ENCODE data around the gene TPBGL. TPM values are rescaled to one million over a fixed set of nuclear protein-coding genes. Genes with fewer than 3 reads are reported as not detected.
"Not testable (repeated sequence)": the region's sequence is repeated elsewhere in the genome, so short reads cannot be mapped to it uniquely, and the experiment has no call there.

TPBGL gene
- polyA plus RNA-seq, 1 donor: 0.19 TPM

DNA sequence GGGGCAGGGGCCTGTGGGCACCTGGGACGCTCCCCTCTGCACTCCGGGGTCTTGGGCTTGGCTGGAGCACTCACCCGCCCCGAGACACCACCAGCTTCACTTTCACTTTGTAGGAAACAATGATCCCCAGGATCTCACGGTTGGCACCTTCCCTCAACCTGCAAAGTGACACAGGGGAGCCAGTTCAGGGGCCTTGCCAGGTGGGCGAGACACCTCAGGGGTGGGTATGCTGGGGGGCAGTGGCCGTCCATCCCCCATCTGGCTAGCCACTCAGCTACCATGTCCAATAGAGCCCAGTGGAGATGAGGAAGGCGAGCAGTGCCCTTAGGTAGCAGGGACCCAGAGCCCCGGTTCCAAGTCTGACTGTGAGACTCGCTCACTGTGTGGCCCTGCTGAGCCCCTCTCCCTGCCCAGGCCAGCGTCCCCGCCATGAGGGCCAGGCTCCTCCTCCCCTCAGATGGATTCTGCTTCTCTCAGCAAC lies 32.3 kb downstream of the TPBGL start:
- no peak for DNase-seq (ENCODE audit: low read depth)

DNA sequence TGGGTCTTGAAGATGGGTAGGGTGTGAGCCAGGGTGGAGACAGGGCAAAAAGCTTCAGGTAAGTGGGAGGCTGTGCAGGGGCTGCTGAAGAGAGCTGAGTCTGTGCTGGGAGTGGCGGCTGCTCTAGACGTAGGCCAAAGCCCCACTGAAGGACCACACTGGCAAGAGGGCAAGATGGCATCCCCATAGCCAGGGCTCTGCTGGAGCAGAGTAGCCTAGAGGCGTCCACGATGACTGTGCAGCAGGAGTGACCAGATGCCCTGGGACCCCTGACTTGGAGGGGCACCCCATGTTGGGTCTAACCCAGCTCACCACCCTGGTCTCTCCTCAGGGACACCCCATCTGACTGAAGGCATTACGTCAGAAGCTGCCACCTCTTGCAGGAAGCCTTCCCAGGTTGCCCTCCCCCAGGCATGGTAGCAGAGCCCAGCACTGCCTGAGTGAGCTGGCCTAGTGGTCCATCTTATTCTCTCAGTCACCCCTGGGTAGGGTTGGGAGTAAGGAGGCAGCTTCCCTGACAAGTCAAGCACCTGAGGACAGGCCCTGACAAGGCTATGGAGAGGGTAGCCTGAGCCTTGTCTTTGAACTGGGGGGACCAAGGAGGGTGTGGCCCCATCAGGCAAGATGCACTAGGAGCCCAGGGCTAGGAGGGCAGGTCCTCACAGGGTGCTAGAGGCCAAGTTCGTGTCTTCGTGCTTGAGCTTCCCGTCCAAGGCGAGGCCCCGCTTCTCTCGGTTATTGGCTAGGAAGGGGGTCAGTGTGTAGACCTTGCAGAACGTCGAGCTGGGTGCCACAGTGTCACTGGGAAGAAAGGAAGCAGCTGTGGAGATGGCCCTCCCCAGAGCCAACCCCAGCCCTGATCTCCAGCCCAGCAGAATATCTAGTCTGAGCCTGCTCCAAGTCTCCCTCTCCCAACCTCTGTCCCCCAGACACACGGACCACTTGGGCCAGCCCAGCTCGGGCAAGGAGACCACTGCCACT lies 33.1 kb downstream of the TPBGL start:
- DNase-seq (ENCODE audit: low read depth): no peak

DNA sequence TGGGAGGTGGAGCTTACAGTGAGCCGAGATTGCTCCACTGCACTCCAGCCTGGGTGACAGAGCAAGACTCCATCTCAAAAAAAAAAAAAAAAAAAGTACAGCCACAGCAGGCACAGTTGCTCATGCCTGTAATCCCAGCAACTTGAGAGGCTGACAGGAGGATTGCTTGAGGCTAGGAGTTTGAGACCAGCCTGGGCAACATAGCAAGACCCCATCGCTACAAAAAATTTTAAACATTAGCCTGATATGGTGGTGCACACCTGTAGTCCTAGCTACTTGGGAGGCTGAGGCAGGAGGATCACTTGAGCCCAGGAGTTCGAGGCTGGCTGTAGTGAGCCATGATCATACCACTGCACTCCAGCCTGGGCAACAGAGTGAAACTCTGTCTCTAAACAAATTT lies 34.1 kb downstream of the TPBGL start:
- DNase-seq (ENCODE audit: low read depth): not testable (repeated sequence)

DNA sequence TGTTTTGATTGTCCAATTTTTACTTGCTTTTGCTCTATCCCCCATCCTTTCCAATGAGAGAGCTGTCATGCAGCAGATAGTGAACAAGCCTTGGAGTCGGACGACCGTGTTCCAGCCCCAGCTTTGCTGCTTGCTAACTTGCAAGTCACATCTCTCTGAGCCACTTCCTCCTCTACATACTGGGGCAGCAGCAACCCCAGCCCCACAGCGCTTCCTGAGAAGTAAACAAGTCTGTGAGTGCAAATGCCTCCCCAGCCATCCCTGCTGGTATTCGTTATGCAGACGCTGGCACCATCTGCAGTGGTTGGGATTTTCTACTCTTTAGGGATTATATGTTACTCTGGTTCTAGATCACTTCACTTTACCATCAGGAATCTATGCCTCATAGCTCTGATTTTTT lies 35.0 kb downstream of the TPBGL start:
- peak; percentile 14 for DNase-seq (ENCODE audit: low read depth)

DNA sequence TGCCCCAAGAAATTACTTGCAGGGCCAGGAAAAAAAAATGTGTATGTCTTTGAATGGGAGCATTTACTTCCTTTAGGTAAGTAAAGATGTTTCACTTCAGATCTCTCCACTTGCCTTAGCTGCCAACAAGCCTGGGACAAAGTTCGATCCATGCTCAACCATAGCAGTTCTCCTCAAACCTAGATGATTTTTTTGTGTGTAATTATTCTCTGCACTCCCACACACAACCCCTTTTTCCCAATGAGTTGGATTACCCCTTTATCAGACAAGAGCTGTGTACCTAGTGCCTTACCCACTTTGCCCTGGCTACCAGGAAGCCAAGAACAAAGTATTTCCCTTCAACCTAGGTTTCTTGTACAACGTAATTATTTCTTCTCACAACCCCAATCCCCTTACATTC lies 35.6 kb downstream of the TPBGL start:
- DNase-seq (ENCODE audit: low read depth): no peak

DNA sequence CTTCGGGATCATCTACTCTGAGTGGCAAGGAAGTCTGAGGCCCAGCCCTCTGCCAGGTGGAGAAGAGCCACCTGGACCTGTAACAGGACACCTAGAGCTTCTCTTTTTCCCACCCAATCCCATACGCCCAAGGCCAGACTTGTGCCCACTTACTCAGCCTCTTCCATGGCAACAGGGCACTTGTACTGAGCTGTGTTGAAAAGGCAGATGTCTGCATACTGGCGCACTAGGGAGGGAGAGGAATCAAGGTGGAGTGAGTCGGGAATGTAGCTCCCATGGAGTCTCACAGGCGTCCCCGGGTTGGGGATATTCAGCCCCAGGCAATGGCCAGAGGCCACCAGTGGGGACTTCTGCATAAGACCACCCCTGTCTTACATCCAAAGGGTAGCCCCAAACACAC lies 36.1 kb downstream of the TPBGL start:
- DNase-seq (ENCODE audit: low read depth): no peak

DNA sequence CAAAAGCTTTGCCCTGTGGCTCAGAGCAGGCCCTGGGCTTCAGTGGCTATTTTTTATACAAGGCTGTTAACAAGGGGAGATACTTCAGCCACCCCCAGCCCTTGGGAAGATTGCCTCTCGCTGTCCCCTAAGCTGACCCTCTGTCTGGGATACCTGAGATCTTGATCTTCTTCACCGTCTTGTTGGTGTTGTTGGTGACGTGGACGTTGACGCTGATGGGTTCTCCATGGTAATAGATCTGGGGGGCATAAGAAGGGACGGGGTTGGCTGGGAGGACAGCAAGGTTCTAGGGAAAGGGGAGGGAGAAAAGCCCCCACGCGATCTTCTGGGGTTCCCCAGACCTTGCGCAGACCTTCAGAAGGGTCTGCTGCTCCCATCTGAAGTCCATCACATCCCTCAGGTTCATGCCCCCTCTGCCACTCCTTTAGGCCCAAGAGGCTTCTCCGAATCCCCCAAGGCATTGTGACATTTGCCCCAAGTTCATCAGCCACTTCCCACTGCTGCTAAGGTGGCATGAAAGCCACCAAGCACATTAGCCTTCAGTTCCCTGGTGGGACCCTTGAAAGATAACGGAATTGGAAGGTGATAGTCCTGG lies 36.7 kb downstream of the TPBGL start:
- DNase-seq (ENCODE audit: low read depth): no peak

DNA sequence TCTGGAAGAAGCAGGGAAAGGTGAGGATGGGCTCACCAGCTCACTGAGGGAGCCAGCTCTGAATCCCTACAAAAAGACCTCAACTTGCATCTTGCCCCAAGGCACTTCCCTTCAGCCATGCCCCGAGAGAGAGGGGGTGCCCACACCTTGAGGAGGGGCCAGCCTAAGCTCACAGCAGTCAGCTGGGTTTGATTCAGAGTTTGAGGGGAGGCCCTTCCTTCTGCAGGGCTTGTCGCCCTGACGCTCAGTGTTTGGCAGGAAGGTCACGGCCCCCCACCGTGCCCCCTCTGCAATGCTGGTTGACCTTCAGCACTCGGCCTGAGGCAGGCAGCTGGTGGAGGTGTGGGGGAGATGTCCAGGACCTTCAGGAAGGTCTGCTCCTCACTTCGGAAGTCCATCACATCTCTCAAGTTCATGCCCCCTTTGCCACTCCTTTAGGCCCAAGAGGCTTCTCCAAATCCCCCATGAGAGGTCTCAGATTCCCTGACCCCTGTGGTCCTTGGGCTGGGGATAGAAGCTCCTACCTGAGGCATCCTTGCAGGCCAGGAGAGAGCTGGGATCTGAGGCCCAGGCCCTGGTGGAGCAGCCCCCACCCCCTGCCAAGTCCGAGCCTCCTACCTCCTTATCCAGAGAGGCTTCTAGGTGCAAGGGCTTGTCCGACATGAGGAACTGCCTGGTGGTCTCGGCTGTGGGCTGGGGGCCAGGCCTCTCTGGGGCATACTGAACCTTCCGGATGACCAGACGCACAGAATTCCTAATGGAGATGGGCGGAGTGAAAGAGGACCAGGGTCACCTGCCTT lies 37.6 kb downstream of the TPBGL start:
- no peak for DNase-seq (ENCODE audit: low read depth)

DNA sequence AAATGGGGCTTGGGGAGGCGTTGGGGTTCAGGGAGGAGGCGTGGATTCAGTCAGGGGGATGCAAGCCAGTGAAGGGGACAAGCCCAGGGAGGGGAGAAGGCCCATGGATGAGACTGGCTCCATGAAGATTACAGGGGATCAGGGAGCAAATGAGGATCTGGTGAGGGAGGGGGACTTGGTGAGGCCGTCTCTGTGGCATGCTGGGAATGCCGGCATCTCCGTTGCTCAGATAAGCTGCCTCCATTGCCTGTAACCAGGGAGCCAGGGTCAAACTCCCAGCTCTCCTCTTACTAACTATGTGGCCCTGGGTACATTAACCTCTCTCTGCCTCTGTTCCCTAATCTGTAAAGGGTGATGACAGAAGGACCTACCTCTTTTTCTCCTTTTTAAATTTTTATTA lies 38.7 kb downstream of the TPBGL start:
- DNase-seq (ENCODE audit: low read depth): no peak

DNA sequence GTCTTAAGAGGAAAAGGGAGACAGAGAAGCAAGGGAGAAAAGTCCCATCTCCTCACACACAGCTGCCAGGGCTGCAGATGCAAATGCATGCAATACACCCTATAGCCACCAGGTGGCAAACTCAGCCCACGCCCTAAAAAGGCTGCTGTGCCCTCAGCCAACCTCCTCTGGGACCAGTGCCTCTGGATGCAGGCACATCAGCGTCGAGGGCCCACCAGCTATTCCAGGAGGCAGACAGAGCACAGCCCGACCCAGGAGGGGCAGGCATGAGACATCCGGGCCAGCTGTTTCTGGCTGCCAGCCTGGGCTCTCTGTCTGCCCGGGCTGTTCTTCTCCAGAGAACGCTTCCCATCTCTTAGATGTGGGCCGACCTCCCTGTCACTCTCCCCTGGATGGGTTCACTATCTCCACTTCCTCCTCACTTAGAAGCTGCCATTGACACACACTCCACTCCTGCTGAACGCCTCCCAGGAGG lies 39.7 kb downstream of the TPBGL start:
- peak; percentile 39 for DNase-seq (ENCODE audit: low read depth)

DNA sequence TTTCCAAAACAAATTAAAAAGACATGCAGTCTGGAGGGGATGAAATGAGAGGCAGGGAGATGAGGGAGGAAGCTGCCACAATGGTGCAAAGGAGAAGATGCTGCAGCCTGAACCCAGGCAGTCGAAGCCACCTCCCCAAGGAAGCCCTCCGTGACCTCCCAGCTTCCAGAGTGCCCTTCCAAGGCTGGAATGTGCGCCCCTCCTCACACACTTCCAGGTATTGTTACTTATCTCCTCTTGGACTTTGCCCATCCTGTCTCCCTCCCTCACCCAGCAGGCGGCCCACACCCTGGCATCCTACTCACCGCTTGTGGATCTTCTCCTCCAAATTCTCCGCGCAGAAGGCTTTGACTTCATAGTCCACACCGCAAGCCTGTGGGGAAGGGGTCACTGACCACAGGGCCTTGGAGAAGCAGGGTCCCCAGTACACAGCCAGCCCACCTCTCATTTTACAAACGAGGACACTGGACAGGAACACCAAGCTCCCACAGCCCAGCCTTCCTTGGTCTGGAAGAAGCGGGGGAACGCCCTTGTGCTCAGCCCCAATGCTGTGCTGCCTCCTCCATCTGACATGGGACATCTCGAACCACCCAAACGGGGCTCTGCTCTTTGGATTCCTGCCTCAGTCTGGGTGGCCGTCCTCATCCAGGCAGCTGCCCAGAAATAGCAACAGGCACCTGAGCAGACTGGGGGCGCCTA lies 40.3 kb downstream of the TPBGL start:
- no peak for DNase-seq (ENCODE audit: low read depth)

DNA sequence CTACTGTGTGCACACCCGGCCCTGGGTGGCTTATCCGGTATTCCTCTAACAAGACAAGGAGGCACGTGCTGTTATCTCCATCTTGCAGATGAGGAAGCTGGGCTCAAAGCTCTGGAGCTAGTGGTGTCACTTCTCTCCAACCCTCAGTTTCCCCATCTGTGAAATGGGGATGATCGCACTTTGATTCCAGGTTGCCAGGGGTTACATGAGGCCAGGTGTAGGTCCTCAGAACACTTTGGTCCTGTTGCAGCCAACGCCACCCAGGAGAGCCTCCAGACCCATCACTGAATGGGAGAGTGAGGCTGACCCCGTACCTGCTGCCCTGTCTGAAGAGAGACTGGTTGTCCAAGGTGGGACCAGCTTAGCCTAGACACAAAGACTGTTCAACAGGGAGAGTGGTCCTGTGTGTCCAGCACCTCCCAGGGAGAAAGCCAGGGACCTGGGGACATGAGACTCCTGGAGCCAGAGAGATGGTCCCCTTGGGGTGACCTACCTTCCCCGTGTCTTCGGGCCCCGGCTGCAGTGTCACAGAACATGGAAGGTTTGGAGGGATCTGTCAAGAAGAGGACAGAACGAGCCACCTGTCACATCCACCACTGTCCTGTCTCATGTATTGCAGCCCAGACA lies 41.0 kb downstream of the TPBGL start:
- DNase-seq (ENCODE audit: low read depth): no peak

DNA sequence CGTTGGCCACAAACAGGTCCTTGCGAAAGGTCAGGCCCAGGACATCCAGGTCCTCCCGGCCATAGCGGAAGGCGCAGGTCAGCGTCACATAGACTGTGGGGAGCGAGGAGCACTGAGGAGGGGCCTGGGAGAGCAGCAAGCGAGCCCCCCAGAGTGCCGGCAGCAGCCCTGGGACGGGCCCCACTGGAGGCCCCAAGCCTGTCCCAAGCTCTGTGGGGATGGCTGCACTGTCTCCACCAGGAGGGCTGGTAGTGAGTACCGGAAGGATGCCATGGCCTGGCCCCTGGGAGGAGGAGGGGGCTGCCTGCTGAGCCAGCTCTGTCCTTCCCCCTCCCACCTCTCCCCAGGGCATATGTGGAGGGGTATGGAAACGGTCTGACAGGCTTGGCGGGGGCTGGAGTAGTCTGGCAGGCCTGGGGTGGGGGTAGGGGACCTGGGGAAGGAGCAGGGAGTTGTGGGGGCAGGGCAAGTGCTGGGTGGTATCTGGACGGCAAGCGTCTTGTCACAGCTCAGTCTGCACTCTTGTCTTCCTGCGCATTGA lies 42.9 kb downstream of the TPBGL start:
- no peak for DNase-seq (ENCODE audit: low read depth)

DNA sequence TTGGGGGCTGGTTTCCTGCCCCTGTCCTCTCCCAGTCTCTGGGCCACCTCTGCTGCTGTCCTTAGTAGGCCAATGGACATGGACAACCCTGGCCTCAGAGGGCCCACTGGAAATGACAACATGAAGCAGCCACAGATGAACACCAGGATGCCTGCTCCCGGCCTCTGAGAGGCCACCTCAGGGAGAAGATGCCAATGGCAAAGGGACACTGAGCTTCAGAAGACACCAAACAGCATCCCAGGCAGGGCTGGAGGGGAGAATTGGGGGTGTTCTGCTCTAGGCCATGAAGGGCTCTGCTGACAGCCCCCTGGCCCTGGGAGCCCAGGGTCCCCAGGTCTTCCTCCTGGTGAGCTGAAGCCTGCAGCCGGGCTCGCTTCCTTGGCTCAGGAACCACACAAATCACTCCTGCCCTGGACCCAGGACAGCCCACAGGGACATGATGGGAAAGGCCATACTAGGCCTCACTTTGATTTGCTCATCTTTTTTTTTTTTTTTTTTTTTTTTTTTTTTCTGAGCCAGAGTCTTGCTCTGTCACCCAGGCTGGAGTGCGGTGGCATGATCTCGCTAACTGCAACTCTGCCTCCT lies 45.3 kb downstream of the TPBGL start:
- no peak for DNase-seq (ENCODE audit: low read depth)

DNA sequence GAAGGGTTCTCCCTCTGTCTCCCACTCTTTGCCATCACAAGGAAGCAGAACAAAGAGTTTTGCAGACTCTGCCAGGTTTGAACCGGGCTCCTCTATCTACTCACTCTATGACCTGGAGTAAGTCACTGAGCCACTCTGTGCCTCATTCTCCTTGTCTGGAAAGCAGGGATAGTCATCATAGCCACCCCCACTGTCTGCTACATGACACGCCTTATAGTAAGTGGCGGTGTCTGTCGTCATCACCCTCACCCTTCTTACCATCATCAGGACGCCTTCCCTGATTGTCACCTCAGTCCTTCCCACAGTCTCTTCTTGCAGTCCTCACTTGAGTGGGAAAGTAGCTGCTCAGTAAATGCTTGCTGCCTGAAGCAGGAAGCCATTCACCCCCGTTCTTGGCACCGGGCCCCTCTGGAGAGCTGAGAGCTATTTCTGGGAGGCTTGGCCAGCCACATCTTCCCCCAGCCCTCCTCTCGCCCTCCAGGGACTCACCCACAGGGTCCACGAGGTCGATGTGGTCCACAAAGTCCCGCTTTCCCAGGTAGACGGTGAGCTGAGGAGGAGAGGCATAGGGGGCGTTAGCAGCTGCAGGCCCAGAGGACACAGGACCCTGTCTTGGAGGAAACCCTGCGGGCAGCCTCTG lies 46.4 kb downstream of the TPBGL start:
- no peak for DNase-seq (ENCODE audit: low read depth)

DNA sequence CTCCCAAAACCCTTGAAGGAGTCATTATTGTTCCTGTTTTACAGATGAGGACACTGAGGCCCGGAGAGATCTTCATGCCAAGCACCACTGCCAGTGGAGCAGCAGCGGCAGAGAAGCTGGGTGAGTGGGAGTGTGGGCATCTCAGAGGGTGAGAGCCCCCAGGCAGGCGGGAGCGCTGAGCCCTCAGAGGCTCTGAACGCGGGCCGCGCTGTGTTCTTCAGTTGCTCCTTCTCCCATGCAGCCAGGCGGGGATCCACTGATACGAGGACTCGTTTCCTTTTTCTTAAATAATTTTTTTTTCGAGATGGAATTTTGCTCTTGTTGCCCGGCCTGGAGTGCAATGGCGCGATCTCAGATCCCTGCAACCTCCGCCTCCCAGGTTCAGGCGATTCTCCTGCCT lies 47.0 kb downstream of the TPBGL start:
- no peak for DNase-seq (ENCODE audit: low read depth)

DNA sequence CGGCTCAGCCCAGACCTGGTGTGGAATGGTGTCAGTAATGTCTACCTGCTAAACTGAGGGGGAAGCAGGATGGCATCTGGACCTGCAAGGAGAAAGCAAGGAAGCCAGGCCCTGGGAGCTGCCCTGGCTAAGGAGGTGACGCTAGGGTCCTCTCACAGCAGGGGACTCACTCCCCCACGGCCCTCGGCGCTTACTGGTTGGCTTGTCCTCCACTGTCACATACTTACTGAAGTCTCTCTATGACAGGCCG lies 48.9 kb downstream of the TPBGL start:
- DNase-seq (ENCODE audit: low read depth): no peak

DNA sequence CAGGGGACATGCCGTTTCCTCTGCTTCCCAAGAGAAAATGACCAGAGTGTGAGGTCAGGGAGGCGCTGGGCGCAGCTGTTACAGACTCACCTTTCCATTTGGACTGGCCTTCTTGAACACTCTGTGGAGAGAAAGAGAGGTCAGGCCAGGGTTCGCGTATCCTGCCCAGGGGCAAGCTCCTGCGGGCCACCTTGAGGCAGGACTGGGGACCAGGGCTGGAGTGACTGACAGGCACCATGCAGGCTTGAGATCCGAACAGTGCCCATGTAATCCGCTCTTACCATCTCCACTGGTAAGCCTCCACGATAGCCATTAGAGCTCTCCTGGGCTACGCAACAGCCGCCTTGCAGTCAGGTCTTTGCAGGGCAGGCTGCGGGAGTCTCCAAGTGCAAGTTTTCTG lies 49.3 kb downstream of the TPBGL start:
- DNase-seq (ENCODE audit: low read depth): no peak

DNA sequence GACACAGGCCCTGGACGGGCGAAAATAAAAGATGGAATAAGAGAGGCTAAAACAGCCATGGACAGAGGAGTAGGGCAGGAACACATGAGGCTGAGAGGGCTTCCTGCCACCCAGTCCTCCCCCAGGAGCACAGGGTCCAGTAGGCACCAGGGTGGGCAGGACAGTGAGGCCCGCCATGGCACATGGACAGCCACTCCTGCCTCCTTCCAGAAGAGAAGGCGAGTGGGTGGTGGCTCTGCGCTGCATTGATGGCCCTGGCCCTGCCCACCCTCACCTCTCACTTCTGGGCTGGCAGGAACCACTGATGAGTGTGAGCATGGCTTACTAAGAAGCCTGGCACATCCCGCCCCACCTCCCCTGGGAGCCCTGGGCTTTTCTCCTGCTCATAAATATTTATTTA lies 51.2 kb downstream of the TPBGL start:
- no peak for DNase-seq (ENCODE audit: low read depth)

DNA sequence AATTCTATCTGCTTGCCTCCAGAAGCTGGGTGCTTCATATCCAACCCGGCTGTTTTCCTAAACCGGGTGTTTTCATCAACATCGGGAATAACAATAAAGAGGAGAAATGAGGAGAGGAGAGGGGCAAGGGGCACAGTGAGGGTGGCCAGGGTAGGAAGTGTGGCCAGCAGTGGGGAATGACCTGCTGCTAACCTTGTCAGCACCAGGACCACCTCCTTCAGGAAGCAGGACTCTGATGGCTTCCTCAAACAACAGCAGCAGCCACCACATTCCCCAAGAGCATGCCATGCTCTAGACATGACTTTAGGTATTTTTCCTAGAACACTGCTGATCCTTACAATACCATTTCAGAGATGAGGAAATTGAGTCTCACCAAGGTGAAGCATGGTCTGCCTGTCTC lies 52.4 kb downstream of the TPBGL start:
- no peak for DNase-seq (ENCODE audit: low read depth)

All from forelimb muscle (tissue), 1 donor.